OCI-LY7 (cell line): ENCODE results near the gene OSTC. TPM values are rescaled to one million over a fixed set of nuclear protein-coding genes. Genes with fewer than 3 reads are reported as not detected.

Experiments used
- BruUV-seq: library from RNA; stranded (reverse); fragments of 400-500 nt; replicated peaks from 2 replicates; lab custom pipeline; 2021; lab: Mats Ljungman, UMichigan
- CTCF ChIA-PET: fragments of 300-600 bp; sonication (Branson Sonifier 250); formaldehyde crosslinking; loops from one replicate; lab custom pipeline; 2022; ENCODE audit warnings: antibody characterized with exemption; ENCODE audit not compliant: unreplicated experiment; lab: Charles Lee
- POLR2A ChIA-PET: fragments of 300-600 bp; sonication (Branson Sonifier 250); formaldehyde crosslinking; loops from one replicate; lab custom pipeline; 2022; ENCODE audit warnings: antibody characterized with exemption; lab: Charles Lee
- DNase-seq: peaks from one replicate; pipeline ENCODE4 v3.0.0-alpha.2; 2015; ENCODE audit warnings: low spot score
- H2AFZ ChIP-seq: fragments of 200-600 bp; sonication (generic), shearing (Covaris generic); 2 replicates; pipeline ENCODE4 v1.6.1; 2014; ENCODE audit warnings: mild to moderate bottlenecking, antibody characterized with exemption, low read length, moderate library complexity
- H3K27ac ChIP-seq: fragments of 200-600 bp; sonication (generic); 2 replicates; pipeline ENCODE4 v1.5.1; 2014; ENCODE audit warnings: mixed run types, low read depth, mild to moderate bottlenecking, moderate library complexity, low read length, inconsistent platforms; ENCODE audit not compliant: poor library complexity, severe bottlenecking
- H3K36me3 ChIP-seq: fragments of 200-600 bp; sonication (generic); 2 replicates; pipeline ENCODE4 v1.6.1; 2014; ENCODE audit warnings: mild to moderate bottlenecking, antibody characterized with exemption, low read length, moderate library complexity, mixed read lengths; ENCODE audit not compliant: insufficient read depth
- H3K4me1 ChIP-seq: fragments of 200-600 bp; sonication (generic); 2 replicates; pipeline ENCODE4 v1.5.1; 2014; ENCODE audit warnings: mild to moderate bottlenecking, low read length; ENCODE audit not compliant: insufficient read depth, poor library complexity, severe bottlenecking
- H3K4me2 ChIP-seq: fragments of 200-600 bp; sonication (generic); 2 replicates; pipeline ENCODE4 v1.6.1; 2014; ENCODE audit warnings: mild to moderate bottlenecking, low read length
- H3K4me3 ChIP-seq: fragments of 200-600 bp; sonication (generic); 2 replicates; pipeline ENCODE4 v1.5.1; 2014; ENCODE audit warnings: mild to moderate bottlenecking, low read depth, low read length; ENCODE audit not compliant: poor library complexity, severe bottlenecking
- H3K79me2 ChIP-seq: fragments of 200-600 bp; sonication (generic); 2 replicates; pipeline ENCODE4 v1.6.1; 2016; ENCODE audit warnings: low read depth, mild to moderate bottlenecking, low read length, moderate library complexity, mixed read lengths; ENCODE audit not compliant: insufficient read depth
- H3K9me2 ChIP-seq: fragments of 200-600 bp; sonication (generic); 2 replicates; pipeline ENCODE4 v1.6.1; 2016; ENCODE audit warnings: mild to moderate bottlenecking, low read length, mixed read lengths; ENCODE audit not compliant: insufficient read depth
- H3K9me3 ChIP-seq: fragments of 200-600 bp; sonication (generic); 2 replicates; pipeline ENCODE4 v1.6.1; 2014; ENCODE audit warnings: mild to moderate bottlenecking, mixed run types, low read length, mixed read lengths
- H4K20me1 ChIP-seq: fragments of 200-600 bp; sonication (generic); 2 replicates; pipeline ENCODE4 v1.6.1; 2014; ENCODE audit warnings: mild to moderate bottlenecking, antibody characterized with exemption, low read length, moderate library complexity, mixed read lengths; ENCODE audit not compliant: insufficient read depth
- CTCF ChIP-seq: fragments of 200-600 bp; sonication (generic); conservative IDR thresholded peaks from 2 replicates; pipeline ENCODE4 v1.5.1; 2014; ENCODE audit warnings: mild to moderate bottlenecking, antibody characterized with exemption, low read length, moderate library complexity, mixed read lengths
- EZH2phosphoT487 ChIP-seq: fragments of 200-600 bp; sonication (generic); IDR thresholded peaks from 2 replicates; pipeline ENCODE4 v1.6.1; 2018; ENCODE audit warnings: low read depth, borderline replicate concordance, mild to moderate bottlenecking, mixed run types, antibody characterized with exemption, low read length, moderate library complexity, mixed read lengths
- intact Hi-C: fragments of 100-400 bp; cut with micrococcal nuclease; formaldehyde crosslinking; loops from one replicate; pipeline ENCODE4 v1.10.0; 2022; ENCODE audit not compliant: unreplicated experiment
- total RNA-seq, 2 experiments: library from RNA; depleted of rRNA in 1 of 2; stranded (reverse); fragments of >200 nt in 1 of 2; shearing (Covaris generic) in 1 of 2; gene quantifications; 2 replicates each; pipeline ENCODE4 v1.2.3, GENCODE V29; 2014 to 2022

The OSTC gene
- total RNA-seq, 2 experiments from 2014 or later: 78.4 to 110 TPM

- Histone ChIP-seq H3K36me3 (no peaks in the 10 kb centered on the region), H3K9me2 (no peaks in the 10 kb centered on the region), H4K20me1 (no peaks in the 10 kb centered on the region), H3K27ac (no peak overlapping the region), H3K9me3 (no peaks in the 10 kb centered on the region), H3K4me1 (no peaks in the 10 kb centered on the region), H2AFZ (no peak overlapping the region), H3K79me2 (no peaks in the 10 kb centered on the region), H3K4me2 (no peak overlapping the region), H3K4me3 (no peak overlapping the region)
- no peak for DNase-seq
- ChIA-PET POLR2A (no interaction called here), CTCF (no interaction called here)
- BruUV-seq: no TSS peak
- no peak for TF ChIP-seq CTCF
- TF ChIP-seq EZH2phosphoT487: no peak
- intact Hi-C loops: no loop called here
These were observed 53.6 kb downstream of the OSTC start for GRCh38 chr4:108703966-108704365.

DNA sequence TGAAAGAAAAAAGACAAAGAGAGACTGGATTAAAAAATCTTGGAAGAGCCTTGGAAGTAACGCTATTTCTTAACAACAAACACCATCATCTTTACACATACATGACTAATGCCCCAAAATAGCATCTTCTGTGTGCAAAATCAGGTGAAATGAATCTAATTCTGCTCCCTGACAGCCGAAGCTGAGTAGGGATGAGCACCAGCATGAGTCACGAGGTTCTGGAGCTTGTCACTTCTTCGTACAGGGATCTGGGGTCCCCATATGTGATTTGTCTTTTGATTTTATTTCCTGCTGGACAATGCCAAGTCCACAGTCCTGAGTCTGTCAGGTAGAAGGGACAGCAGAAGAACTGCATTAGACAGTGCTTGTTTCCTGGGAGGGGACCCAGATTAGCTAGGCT is 55.9 kb downstream of the OSTC start:
- H3K9me2 ChIP-seq: no peaks in the 10 kb centered on the region
- no peak overlapping the region for H3K27ac ChIP-seq
- no TSS peak for BruUV-seq
- intact Hi-C loops: no loop called here
- no peaks in the 10 kb centered on the region for H3K4me1 ChIP-seq
- H3K9me3 ChIP-seq: no peaks in the 10 kb centered on the region
- TF ChIP-seq CTCF (no peak), EZH2phosphoT487 (no peak)
- no peak for DNase-seq
- H3K4me2 ChIP-seq: no peak overlapping the region
- no peaks in the 10 kb centered on the region for H3K36me3 ChIP-seq
- CTCF ChIA-PET: no interaction called here
- H3K79me2 ChIP-seq: no peaks in the 10 kb centered on the region
- H3K4me3 ChIP-seq: no peak overlapping the region
- POLR2A ChIA-PET: no interaction called here
- H2AFZ ChIP-seq: no peak overlapping the region
- no peaks in the 10 kb centered on the region for H4K20me1 ChIP-seq

DNA sequence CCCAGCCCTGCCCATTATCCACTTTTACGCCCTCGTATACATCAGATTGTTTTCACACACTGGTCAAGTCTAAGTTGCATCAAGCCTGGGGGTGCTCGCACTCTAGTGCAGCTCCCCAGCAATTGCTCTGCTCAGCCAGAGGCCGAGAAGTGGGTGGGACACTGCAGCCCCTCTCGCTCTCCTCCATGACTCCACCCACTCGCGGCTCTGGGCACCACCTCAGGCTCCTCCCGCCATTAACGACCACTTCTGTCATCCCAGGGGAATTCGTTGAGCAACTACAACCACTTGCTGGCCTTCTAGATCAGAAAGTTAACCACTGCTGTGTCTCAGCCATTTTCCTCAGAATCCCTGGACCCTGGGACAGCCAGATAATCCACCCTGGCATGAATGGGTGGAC is 58.8 kb downstream of the OSTC start:
- Histone ChIP-seq H3K9me2 (no peaks in the 10 kb centered on the region), H3K27ac (no peak overlapping the region), H3K79me2 (no peaks in the 10 kb centered on the region), H3K9me3 (no peaks in the 10 kb centered on the region), H3K4me3 (no peak overlapping the region), H3K36me3 (no peaks in the 10 kb centered on the region), H3K4me2 (no peak overlapping the region), H2AFZ (no peak overlapping the region), H3K4me1 (no peaks in the 10 kb centered on the region), H4K20me1 (no peaks in the 10 kb centered on the region)
- no TSS peak for BruUV-seq
- intact Hi-C loops: no loop called here
- POLR2A ChIA-PET: no interaction called here
- CTCF ChIA-PET: no interaction called here
- TF ChIP-seq CTCF: no peak
- no peak for TF ChIP-seq EZH2phosphoT487
- no peak for DNase-seq
